HL-60/S4 (cell line): ENCODE data around the gene GIGYF1.

Experiments used
- in situ Hi-C: fragments of 300-500 bp; cut with MboI; formaldehyde crosslinking; loops from 2 replicates; pipeline ENCODE4 v1.14.3; 2022; ENCODE audit warnings: low sequenced_read_pairs

GIGYF1 gene

GRCh38 chr7:100640517-100641440 is 53.3 kb downstream of the GIGYF1 start:
- in situ Hi-C loops, result no loop called here

DNA sequence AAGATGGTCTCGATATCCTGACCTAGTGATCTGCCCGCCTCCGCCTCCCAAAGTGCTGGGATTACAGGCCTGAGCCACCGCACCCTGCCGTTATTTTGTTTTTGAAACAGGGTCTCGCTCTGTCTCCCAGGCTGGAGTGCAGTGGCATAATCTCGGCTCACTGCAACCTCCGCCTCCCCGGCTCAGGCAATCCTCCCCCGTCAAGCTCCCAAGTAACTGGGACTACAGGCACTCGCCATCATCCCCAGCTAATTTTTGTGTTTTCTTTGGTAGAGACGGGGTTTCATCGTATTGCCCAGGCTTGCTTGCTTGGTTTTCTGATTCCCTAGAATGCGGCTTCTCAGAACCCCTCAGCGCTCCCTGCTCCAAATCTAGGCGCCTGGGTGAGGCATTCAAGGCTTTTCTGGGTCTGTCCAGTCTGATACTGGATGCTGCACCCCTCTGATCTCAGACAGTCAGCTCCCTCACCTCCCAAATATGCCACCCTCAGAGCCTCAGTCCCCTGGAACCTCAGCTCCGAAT is 54.0 kb downstream of the GIGYF1 start:
- in situ Hi-C loops, result no loop called here

DNA sequence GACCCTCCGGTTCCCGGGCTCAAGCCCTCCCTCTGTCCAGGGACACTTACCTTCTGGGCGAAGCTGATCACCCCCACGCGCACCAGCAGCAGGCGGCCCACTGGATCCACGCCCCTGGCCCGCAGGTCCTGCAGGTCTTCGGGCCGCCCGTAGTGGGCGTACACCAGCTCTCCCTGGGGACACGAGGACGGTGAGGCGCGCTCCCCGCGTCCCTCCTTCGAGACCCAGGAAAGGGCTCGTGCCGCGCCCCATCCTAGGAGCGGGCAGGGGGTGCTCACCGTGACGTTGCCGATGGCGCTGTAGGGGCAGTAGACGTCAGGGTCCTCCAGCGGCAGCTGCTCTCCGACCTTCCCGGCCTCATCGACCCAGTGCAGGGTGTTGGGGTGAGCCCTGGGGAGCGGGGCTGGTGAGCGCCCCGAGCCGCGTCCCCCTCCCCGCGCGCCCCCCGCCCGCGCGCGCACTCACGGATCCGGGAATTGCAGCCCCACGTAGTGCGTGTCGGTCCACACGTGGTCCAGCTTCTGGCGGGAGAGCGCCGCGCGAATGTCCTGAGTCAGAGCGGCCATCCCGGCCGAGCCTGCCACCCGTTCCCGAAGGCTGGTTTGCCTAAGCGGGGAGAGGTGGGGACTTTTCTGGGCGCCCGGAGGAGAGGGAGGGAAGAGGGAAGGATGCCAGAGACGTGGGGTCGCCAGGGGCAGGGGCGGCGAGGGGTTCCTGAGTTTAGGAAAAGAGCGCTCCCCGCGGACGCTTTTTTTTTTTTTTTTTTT is 60.9 kb downstream of the GIGYF1 start:
- in situ Hi-C loops, result no loop called here

DNA sequence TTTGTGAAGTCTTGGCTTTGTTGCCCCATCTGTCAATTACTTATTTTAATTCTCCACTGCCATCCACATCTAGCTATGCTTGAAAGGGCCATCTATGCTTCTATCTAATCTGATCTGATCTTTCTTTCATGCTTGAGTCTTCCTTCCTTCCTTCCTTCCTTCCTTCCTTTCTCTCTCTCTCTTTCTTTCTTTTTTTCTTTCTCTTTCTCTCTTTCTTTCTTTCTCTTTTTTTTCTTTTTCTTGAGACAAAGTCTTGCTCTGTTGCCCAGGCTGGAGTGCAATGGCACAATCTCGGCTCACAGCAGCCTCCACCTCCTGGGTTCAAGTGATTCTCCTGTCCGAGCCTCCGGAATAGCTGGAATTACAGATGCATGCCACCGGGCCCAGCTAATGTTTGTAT is 64.0 kb downstream of the GIGYF1 start:
- in situ Hi-C loops, result no loop called here
